Glomerular visceral epithelial cell (primary cell): ENCODE data around the gene FUZ.
"Not testable (repeated sequence)": the region's sequence is repeated elsewhere in the genome, so short reads cannot be mapped to it uniquely, and the experiment has no call there.

Experiments used
- DNase-seq: peaks from one replicate; pipeline ENCODE4 v3.0.0-alpha.2; 2016; ENCODE audit errors: extremely low spot score

Gene FUZ

DNA sequence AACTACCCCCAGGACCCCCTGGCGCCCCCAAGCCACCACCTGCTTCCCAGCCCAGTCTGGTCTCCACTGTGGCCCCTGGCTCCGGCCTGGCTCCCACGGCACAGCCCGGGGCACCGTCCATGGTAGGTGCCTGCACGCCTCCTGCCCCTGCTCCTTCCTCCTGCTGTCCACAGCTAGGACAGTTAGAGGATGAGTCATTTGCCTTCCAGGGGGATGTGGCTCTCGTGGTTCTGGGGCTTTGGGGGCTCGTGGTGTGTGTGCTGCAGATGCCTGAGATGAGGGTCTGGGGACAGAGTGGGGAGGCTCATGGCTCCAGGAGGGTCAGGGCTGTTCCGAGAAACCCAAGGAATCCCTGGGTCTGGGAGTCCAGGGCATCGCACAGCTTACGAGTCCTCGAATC, 17.7 kb upstream of the FUZ start:
- DNase-seq, result no peak

DNA sequence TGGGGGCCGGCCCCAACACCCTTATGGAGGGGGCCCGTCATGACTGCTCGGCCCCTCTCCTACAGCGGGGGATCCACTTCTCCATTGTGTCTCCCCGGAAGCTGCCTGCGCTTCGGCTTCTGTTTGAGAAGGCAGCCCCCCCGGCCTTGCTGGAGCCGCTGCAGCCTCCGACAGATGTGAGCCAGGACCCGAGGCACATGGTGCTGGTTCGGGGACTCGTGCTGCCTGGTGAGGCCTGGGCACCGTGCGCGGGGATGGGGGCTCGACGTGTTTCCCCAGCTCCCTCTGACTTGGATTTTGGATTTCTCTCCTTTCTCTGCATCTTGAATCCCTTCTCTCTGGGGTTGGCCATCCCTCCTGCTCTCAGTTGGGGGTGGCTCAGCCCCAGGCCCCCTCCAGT, 16.6 kb upstream of the FUZ start:
- DNase-seq, result no peak

DNA sequence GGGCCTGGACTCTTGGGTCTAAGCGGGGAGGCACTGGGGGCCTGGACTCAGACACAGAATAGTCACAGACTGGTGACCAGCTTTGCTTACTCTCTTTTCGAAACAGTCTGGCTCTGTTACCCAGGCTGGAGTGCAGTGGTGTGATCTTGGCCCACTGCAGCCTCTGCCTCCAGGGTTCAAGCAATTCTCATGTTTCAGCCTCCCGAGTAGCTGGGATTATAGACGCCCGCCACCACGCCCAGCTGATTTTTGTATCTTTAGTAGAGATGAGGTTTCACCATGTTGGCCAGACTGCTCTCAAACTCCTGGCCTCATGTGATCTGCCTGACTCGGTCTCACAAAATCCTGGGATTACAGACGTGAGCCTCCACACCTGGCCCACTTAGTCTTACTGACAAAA, 16.1 kb upstream of the FUZ start:
- no peak for DNase-seq

DNA sequence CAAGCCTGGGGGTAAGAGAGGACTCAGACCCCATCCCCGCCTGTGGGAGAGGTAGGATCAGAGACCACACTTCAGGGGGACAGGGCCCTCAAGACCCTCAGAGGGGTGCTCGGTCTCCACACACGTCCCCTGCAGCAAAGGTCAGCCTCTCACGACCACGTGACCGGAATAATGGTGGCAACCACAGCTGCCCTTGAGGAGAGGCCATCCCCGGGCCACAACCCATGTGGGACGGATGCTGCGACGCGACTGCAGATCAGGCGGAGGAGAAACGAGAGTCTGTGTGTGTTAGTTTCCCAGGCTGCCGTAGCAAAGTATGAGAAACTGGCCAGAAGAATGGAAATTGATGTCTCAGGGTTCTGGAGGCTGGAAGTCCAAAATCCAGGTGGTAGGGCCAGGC, 13.9 kb upstream of the FUZ start:
- no peak for DNase-seq

DNA sequence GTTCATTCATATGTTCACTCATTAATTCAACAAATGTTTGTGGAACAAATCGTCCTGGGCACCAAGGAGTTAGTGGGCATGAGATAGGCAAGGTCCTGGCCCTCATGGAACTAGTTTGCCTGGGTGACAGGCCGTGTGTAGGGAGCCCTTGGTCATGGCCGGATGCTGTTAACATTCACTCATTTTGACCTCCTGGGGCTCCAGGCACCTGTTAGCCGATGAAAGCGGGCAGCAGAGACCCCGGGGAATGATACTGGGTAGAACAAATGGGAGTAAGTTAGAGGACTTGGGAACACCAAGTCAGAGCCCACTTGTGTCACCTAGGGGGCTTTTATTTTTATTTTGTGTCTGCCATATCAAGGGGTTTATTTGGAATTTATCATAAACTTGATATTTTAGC, 11.6 kb upstream of the FUZ start:
- no peak for DNase-seq

DNA sequence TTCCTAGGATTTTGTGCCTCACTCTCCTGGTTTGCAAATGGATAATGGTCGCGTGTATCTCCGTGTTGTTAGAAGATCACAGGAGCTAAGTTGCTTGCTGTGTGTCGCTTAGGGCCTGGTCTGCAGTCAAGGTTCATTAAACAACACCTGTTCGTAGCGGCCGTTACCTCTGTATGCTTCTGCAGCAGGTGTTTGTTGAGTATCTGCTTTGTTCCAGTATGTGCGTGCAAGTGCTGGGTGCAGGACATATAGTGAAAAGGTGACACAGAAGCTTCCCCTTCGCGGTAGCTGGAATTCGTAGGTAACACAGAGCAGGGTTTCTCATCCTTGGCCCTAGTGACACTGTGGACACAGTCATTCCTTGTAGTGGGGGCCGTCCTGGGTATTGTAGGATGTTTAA, 10.4 kb upstream of the FUZ start:
- DNase-seq, result no peak

DNA sequence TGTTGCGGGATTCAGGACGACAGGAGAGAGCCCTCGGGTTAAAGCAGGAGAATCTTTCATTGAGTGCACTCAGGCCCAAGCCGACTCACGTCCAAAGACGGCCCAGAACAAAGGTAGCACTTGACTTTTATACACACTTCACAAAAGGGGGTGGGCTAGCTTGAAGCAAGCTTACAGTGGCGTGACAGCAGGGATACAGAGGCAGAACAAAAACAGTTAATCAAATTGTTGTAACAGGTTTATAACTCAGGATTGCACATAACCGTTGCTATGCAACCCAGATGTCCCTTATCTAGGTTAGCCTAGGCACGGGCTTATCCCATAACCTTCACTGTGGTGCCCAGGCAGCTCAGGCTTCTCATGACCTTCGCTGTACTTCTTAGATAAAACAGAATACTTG, 7.0 kb upstream of the FUZ start:
- DNase-seq, result no peak

DNA sequence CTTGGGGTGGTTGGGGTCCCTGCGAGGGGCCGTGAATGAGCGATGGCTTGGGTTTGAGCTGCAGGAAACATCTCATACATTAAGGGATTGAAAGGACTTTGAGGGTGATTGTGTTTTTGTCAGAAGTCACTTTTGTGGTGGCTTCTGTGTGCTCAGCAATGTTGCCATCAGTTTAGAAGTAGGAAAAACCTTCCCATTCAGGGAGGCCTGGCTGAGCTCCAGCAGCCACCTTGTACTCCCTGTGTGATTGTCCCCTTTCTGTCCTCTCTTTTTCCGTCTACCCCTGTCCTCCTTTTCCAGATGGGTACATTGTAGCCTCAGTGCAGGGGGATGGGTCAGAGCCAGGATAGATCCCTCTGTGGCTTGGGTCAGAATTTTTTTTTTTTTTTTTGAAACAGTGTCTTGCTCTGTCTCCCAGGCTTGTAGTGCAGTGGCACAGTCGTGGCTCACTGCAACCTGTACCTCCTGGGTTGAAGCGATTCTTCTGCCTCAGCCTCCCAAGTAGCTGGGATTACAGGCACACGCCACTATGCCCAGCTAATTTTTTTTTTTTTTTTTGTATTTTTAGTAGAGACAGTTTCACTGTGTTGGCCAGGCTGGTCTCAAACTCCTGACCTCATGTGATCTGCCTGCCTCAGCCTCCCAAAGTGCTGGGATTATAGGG, 6.5 kb upstream of the FUZ start:
- not testable (repeated sequence) for DNase-seq

DNA sequence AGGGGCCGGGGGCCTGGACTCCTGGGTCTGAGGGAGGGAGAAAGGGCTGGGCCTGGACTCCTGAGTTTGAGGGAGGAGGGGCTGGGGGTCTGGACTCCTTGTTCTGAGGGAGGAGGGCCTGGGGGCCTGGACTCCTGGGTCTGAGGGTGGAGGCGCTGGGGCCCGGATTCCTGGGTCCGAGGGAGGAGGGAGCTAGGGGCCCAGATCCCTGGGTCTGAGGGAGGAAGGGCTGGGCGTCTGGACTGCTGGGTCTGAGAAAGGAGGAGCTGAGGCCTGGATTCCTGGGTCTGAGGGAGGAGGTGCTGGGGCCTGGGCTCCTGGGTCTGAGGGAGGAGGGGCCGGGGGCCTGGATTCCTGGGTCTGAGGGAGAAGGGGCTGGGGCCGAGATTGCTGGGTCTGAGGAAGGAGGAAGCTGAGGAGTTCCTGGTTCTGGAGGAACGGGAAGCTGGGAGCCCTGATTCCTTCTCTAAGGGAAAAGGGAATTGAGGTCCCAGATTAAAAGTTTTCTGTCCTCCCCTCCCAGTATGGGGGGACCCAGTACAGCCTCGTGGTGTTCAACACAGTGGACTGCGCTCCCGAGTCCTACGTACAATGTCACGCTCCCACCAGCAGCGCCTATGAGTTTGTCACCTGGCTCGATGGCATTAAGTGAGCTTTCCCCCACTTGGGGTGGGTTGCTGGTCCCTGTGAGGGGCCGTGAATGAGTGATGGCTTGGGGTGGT, 5.7 kb upstream of the FUZ start:
- no peak for DNase-seq

DNA sequence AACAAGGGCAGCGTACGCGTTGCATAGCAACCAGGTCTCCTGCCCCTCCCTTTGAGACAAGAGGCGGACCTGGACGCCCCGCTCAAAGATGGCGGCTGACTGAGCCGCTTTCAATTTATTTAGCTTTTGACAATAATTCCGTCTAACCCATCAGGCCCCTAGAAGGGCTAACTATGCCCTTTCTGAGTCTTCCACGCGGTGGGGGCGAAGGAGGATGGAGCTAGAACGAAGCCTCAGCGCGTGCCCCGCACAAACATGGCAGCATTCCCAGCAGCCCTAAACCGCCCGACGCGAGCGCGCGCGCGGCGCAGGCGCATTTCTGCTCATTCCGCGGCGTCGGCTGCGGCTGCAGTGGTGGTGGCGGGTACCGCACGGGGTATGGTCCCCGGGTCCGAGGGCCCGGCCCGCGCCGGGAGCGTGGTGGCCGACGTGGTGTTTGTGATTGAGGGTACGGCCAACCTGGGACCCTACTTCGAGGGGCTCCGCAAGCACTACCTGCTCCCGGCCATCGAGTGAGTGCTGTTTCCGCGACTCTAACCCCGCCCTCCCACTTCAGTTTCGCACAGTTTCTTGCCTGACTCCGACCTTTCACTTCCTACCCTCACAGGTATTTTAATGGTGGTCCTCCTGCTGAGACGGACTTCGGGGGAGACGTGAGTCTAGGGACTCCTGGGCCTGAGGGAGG, 5.0 kb upstream of the FUZ start, which contains the start of gene MED25:
Gene MED25 (plus strand): TSS at position 326 of the 685 bp plus-strand sequence. CDS start 53 bp downstream, at position 379.
- peak; percentile 85 for DNase-seq

DNA sequence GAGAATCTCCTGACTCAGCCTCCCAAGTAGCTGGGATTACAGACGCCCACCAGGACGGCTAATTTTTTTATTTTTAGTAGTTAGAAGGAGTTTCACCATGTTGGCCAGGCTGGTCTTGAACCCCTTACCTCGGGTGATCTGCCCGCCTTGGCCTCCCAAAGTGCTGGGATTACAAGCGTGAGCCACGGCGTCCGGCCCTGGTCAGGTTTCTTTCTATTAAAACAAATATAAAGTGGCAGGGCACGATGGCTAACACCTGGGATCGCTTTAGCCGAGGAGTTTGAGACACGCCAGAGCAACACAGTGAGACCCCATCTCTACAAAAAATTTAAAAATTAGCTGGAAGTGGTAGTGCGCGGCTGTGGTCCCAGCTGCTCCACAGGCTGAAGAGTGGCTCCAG, 3.5 kb upstream of the FUZ start:
- no peak for DNase-seq

DNA sequence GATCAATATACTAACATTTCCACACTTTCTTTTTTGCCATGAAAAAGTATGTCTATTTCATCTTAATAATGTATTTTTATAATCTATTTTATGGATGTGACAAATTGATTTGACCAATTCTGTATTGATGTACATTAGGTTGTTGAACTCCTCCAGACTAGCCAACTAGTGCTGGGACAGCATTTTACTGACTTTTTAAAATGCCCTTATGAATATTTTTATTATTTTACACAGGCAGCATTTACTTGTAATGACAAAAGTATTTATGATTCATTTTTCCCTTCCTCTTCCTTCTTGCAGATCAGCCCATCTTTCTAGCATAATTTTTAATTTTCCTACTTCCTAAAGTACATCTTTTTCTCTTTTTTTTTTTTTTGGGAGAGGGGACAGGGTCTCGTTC, 918 bp upstream of the FUZ start:
- DNase-seq, result no peak

DNA sequence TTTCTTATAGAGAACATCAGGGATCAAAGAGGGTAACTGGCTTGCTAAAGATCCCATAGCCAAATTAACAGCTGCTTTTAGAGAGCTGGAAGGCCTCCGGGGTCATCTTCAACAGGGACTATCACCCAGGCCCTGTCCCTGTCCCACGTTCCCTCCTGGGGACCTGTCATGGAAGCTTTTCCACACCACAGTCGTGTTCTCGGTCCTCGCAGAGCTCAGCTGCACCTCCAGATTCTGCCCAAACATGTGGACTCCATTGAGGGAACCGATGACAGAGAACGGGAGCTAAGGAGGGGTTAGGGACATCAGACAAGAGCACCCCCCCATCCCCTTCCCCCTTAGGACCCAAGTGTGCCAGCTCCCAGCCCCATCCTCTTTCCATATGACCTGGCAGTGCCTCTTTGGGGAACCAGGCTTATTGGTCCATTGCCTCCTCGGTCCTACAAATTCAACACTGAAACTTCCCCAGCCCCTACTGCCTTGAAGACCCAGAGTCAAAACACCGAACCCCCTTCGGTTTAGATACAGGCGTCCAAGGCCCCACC, 568 bp downstream of the FUZ start:
- DNase-seq, result no peak

DNA sequence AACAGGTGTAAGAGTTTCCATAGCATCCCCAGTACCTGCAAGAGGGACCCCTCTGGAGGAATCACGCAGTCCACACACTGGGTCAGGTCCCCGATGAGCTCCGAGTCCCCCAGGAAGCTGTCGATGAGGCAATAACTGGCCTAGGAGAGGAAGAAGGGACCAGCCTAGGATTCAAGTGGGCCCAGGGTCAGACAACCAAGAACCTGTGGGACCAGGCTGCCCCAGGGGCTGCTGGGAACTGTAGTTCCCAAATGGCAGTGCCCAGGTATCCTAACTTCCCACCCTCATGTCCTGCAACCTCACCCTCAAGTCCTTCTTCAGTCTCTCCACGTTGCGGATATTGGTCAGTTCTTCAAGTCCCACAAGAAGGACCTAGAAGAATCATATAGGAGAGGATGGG, 1.8 kb downstream of the FUZ start:
- DNase-seq, result no peak

DNA sequence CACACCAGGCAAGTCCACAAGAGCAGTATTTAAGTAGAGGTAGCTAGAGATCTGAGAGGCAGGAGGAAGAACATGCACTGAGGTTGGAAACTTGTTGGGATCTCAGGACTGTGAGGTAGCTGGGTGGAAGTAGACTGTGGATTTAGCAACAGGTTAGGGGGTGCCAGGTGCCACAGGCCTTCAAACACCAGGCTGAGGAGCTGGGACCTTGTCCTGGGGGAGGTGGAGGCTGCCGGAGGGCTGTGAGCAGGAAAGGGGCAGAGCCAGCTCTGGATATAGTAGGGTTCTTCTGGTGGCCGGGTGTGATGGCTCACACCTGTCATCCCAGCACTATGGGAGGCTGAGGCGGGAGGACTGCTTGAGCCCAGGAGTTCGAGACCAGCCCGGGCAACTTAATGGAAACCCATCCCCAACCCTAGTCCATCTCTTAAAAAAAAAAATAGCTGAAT, 3.1 kb downstream of the FUZ start:
- no peak for DNase-seq

DNA sequence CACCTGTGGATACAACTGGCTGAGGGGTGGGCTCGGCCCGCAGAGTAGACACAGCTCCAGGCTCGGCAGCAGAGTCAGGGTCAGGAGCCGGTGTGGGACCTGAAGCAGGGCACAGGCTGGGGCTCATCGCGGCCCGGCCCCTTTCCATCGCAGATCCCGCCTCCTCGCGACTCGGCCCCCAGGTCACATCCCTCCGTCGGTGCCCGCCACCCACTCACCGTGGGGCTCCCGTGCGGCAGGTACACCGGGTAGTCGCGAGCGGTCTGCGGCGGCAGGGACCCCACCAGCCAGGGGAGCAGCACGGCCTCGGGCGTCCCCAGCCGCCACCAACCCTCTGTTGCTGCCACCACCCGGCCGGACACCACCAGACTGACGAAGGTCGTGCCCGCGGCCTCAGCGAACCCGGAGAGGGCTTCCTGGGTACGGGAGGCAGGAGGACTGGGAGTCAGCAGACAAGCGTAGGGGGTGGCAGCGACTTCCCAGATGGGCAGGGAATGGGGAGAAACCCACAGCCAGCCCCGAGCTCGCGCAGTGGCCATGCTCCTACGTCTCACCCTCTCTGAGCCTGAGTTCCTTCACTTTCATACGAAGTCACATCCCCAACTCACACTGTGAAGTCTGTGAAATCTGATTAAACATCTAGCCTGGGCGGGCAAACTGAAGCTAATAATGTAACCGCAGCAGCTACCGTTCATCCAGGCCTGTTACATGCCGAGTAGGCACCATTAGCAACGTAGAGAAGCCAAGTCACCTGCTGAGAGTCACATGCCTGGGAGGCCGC, 3.7 kb downstream of the FUZ start:
- peak; percentile 26 for DNase-seq

DNA sequence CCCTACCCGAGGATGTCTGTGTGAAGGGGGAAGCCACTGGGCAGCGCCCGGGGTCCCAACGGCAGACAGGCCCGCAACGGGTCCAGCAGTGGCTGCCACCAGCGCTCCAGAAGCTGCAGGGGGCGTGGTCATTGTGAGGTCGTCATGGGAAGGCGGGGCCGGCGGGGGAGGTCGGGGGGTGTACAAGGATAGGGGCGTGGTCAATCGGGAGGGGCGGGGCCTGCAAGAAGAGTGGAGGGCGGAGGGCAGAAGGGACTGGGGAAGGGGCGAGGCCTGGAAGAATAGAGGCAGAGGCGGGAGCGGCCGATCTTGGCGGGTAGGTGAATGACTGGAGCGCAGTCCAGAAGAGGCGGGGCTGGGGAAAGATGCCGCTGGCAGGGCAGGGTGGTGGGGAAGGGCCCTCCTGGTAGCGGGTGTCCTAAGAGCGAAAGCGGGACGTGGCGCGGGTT, 4.4 kb downstream of the FUZ start:
- DNase-seq, result peak; percentile 82

DNA sequence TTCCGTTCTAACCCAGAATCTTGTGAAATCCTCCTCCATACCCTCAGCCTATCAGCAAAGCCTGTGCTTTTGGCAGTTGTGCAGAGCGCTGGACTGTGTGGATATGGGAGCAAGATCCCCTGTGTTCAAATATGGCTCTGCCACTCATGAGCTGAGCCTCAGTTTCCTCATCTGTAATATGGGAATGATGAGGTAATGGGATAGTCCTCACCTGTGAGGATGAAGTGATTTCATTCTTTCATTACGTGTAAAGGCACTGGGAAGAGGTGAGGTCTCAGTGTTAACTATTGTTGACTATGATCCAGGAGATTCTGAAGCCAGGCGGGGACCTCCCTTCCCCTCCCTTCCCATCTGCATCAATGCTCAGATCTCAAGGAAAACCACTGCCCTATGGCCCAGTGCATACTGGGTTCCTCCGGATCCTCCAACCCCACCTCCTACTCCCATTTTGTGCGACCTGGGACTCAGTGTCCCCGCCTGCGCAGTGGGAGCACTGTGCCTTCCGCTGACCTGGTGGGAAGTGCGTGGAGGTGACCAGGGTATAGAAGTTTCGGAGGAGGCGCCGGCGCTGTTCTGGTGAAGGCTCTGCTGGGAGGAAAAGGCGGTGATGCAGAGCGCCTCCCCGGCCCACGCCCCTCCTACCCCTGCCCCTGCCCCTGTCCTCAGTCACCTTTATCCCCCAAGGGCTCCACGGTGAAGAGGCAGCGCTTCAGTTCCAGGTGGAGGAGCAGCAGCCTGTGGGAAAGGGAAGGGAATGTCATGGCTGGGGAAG, 5.0 kb downstream of the FUZ start:
- no peak for DNase-seq

DNA sequence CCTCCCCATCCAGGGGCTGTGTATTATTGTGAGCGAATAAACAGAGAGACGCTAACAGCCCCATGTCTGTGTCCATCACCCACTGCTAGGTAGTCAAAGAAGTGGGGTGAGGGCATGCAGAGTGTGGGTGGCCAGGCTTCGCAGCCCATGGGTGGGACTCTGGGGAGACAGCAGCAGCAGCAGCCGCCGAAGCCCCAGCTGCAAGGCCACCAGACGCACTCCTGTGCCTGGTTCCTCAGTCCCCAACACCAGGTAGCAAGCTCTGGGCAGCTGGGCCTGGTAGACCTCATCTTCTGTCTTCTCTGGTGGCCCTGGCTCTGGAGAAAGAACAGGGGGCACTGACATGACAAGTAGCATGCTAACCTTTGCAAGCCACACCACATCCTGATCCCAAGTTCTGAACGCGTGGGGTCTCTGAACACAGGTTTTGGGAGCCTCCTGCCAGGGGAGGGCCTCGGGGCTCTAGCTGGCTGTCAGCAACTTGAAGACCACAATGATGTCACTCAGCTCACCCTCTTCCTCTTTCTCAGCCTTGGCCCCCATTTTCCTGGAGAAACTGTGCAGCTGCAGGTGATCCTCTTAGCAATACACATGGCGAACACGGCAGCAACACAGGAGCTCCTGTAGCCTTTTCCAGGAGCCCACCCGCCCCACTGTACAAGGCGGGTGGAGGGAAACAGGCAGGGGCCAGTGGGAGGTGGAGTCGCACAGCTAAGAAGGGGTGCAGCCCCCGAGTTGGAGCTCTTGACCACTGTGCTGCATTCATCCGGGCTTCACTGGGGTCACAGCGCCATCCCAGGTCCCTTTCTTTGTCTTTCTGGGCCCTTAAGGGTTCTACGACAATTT, 5.8 kb downstream of the FUZ start:
- no peak for DNase-seq

DNA sequence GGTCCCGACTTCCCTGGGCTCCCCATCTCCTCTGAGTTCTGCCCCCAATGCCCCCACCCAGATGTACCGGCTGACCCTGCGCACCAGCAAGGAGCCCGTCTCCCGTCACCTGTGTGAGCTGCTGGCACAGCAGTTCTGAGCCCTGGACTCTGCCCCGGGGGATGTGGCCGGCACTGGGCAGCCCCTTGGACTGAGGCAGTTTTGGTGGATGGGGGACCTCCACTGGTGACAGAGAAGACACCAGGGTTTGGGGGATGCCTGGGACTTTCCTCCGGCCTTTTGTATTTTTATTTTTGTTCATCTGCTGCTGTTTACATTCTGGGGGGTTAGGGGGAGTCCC, 6.5 kb downstream of the FUZ start:
- DNase-seq, result no peak
